HFF-Myc (cell line): Measurements from ENCODE around the gene SLC1A5.
A peak's percentile ranks its signal among the peaks of the same experiment; 100 is the strongest.

ENCODE experiments used
- DNase-seq: peaks from one replicate; pipeline ENCODE4 v3.0.0-alpha.2; 2011; ENCODE audit warnings: low read depth; ENCODE audit errors: extremely low read depth
- H3K4me3 ChIP-seq: replicated peaks from 2 replicates; pipeline ENCODE4 v1.5.1; 2011; ENCODE audit warnings: low read depth, mild to moderate bottlenecking, control low read depth, low read length
- TF ChIP-seq, protein P1 (sequence below): IDR thresholded peaks from 2 replicates; pipeline ENCODE4 v1.5.1; 2012; ENCODE audit warnings: mild to moderate bottlenecking, low read depth, low read length, control low read depth; ENCODE audit errors: missing control alignments

SLC1A5 gene

DNA sequence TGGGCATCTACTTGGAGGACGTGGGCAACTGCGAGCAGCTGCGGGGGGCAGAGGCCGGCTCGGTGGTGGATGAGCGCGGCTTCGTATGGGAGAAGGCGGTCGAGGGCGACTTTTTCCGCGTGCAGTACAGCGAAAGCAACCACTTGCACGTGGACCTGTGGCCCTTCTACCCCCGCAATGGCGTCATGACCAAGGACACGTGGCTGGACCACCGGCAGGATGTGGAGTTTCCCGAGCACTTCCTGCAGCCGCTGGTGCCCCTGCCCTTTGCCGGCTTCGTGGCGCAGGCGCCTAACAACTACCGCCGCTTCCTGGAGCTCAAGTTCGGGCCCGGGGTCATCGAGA is 31.9 kb downstream of the SLC1A5 start:
- TF ChIP-seq, protein P1, sequence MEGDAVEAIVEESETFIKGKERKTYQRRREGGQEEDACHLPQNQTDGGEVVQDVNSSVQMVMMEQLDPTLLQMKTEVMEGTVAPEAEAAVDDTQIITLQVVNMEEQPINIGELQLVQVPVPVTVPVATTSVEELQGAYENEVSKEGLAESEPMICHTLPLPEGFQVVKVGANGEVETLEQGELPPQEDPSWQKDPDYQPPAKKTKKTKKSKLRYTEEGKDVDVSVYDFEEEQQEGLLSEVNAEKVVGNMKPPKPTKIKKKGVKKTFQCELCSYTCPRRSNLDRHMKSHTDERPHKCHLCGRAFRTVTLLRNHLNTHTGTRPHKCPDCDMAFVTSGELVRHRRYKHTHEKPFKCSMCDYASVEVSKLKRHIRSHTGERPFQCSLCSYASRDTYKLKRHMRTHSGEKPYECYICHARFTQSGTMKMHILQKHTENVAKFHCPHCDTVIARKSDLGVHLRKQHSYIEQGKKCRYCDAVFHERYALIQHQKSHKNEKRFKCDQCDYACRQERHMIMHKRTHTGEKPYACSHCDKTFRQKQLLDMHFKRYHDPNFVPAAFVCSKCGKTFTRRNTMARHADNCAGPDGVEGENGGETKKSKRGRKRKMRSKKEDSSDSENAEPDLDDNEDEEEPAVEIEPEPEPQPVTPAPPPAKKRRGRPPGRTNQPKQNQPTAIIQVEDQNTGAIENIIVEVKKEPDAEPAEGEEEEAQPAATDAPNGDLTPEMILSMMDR = no peak
- no peak overlapping the region for H3K4me3 ChIP-seq
- no peak for DNase-seq

DNA sequence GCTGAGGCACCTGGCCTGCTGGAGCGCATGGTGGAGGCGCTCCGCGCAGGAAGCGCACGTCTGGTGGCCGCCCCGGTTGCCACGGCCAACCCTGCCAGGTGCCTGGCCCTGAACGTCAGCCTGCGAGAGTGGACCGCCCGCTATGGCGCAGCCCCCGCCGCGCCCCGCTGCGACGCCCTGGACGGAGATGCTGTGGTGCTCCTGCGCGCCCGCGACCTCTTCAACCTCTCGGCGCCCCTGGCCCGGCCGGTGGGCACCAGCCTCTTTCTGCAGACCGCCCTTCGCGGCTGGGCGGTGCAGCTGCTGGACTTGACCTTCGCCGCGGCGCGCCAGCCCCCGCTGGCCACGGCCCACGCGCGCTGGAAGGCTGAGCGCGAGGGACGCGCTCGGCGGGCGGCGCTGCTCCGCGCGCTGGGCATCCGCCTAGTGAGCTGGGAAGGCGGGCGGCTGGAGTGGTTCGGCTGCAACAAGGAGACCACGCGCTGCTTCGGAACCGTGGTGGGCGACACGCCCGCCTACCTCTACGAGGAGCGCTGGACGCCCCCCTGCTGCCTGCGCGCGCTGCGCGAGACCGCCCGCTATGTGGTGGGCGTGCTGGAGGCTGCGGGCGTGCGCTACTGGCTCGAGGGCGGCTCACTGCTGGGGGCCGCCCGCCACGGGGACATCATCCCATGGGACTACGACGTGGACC is 32.4 kb downstream of the SLC1A5 start:
- no peak overlapping the region for H3K4me3 ChIP-seq
- TF ChIP-seq, protein P1 = no peak

DNA sequence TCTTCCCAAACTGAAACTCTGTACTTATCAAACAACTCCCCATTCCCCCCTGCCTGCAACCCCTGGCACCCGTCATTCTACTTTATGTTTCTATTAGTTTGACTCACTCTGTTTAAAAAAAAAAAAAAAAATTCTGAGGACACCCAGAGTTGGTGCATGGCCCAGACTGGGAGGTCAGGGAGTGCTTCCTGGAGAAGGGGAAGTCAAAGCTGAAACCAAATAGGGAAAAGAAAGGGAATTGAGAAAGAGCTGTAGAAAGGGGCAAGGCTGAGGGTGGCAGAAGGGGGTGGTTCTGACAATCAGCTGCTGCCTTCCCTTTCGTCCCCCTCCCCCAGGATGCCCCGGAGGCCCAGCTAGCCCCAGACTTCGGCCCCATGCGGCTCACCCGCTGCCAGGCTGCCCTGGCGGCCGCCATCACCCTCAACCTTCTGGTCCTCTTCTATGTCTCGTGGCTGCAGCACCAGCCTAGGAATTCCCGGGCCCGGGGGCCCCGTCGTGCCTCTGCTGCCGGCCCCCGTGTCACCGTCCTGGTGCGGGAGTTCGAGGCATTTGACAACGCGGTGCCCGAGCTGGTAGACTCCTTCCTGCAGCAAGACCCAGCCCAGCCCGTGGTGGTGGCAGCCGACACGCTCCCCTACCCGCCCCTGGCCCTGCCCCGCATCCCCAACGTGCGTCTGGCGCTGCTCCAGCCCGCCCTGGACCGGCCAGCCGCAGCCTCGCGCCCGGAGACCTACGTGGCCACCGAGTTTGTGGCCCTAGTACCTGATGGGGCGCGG is 33.1 kb downstream of the SLC1A5 start:
- H3K4me3 ChIP-seq = no peak overlapping the region
- TF ChIP-seq, protein P1 = no peak
- DNase-seq = no peak

More for the DNA sequence above, 32.4 kb downstream of the SLC1A5 start:
- no peak for DNase-seq

DNA sequence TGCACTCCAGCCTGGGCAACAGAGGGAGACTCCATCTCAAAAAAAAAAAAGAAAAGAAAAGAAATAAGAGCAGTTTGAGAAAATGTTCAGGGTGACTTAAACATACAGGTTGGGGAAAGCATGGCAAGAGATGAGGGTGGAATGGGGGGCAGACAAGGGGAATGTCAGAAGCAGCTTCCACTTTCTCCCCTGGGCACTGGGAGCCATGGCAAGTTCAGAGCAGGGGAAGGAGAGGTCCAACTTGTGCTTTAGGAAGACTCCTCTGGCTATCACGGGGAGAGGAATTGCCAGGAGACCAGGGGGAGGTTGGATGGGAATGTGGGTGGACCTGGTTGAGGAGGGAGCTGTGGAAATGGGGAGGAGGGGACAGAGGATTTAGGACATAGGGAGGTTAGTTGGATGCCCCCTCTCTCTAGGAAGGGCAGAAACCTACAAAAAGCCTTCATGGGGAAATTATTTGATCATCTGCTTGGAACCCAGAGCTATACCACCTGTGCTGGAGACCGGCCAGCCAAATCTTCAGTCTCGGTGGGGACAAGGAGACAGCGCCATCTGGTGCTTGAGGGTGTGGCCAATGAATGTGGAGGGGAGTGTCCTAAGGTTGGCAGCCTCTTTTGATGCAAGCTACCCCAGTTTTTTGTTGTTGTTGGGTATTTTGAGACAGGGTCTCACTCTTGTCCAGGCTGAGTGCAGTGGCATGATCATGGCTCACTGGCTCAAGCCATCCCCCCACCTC is 34.8 kb downstream of the SLC1A5 start:
- DNase-seq = no peak
- H3K4me3 ChIP-seq = no peak overlapping the region
- TF ChIP-seq, protein P1 = peak; percentile 45

DNA sequence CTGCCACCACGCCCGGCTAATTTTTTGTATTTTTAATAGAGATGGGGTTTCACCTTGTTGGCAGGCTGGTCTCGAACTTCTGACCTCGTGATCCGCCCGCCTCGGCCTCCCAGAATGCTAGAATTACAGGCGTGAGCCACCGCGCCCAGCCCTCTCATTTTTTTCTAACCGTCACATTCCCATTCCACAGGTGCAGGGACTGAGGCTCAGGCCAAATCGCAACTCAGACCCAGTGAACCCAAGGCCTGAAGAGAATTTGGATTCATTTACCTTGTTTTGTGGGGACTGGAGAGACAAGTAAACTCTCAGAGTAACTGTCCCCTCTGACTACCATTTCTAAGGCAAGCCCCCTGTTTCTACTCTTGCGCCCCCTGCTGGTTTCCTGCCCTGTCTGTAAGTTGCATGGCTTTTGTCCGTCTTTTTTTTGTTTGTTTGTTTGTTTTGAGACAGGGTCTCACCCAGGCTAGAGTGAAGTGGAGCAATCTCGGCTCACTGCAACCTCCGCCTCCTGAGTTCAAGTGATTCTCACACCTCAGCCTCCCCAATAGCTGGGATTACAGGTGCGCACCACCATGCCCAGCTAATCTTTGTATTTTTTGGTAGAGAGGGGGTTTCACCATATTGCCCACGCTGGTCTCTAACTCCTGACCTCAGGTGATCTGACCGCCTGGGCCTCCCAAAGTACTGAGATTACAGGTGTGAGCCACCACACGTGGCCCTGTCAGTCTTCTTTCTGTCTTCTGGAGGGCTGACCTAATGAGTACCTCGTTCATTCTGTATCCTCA is 39.9 kb downstream of the SLC1A5 start:
- no peak overlapping the region for H3K4me3 ChIP-seq
- TF ChIP-seq, protein P1 = peak; percentile 86
- DNase-seq = no peak
